HG02763 (cell line): ENCODE results near the gene DNMBP.

Source experiments
- ATAC-seq: cut with Tn5 transposase; IDR thresholded peaks from one replicate; pipeline ENCODE4 v1.9.1; 2021; ENCODE audit warnings: mild to moderate bottlenecking, moderate library complexity; ENCODE audit not compliant: unreplicated experiment

Gene DNMBP, protein sequence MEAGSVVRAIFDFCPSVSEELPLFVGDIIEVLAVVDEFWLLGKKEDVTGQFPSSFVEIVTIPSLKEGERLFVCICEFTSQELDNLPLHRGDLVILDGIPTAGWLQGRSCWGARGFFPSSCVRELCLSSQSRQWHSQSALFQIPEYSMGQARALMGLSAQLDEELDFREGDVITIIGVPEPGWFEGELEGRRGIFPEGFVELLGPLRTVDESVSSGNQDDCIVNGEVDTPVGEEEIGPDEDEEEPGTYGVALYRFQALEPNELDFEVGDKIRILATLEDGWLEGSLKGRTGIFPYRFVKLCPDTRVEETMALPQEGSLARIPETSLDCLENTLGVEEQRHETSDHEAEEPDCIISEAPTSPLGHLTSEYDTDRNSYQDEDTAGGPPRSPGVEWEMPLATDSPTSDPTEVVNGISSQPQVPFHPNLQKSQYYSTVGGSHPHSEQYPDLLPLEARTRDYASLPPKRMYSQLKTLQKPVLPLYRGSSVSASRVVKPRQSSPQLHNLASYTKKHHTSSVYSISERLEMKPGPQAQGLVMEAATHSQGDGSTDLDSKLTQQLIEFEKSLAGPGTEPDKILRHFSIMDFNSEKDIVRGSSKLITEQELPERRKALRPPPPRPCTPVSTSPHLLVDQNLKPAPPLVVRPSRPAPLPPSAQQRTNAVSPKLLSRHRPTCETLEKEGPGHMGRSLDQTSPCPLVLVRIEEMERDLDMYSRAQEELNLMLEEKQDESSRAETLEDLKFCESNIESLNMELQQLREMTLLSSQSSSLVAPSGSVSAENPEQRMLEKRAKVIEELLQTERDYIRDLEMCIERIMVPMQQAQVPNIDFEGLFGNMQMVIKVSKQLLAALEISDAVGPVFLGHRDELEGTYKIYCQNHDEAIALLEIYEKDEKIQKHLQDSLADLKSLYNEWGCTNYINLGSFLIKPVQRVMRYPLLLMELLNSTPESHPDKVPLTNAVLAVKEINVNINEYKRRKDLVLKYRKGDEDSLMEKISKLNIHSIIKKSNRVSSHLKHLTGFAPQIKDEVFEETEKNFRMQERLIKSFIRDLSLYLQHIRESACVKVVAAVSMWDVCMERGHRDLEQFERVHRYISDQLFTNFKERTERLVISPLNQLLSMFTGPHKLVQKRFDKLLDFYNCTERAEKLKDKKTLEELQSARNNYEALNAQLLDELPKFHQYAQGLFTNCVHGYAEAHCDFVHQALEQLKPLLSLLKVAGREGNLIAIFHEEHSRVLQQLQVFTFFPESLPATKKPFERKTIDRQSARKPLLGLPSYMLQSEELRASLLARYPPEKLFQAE (N-terminal part only)

DNA sequence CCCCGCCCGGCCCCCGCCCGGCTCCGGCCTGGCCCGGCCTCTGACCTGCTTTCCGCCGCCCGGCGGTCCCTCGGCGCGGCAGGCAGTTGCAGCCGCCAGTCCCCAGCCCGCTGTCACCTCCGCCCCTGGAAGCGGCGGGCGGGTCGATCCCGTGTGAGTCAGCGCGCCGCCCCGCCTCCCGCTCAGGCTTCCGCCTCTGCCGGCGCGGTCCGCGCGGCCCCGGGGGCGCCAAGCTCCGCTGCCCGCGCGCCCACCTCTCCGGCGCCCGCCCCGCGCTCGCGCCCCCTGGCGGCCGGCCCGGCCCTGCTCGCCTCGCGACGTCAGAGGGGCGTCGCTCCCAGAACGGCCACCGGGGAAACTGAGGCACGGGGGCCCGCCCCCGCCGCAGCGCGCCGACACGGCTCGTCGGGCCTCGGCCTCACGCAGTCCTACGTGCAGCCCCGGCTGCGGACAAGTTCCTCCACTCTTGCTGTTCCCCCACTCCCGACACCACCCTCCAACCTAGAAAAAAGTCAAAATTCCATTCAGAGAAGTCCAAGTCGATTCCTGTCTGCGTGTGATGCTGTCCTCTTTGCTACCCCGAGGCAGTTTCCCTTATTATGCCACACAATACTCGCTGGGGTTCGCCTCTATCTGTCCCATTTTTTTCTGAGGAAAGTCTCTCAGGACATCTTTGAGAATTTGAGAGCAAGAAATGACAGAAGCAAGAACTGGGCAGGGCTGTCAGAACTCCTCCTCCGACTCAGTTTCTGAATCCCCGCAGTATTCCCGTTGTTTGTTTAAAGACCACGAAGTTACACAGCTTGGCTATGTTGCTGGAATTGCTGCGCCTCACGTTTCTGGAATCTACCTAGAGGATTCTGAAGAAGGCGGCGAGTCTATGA lies at the start of gene DNMBP:
DNMBP (minus strand) TSS at position 155 of the 884 bp plus-strand sequence. CDS start 37,823 bp downstream, outside the sequence.
- peak; percentile 69 for ATAC-seq

DNA sequence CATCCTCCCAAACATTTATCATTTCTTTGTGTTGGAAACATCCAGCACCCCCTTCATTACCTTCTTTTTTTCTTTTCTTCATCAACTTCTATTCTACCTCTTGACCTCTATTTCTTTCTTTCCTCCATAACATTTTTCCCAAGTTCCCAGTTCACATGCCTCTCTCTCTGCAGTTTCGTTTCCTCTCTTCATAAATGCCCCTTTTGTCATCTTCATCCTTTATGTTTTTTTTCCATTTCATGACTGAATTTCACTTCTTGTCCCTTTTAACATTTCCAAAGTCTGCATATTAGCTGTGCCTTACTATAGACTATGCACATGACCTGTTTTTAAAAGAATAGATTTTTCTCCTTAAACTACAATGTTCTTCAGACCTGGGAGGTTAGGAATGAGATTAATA lies 48.2 kb upstream of the DNMBP start:
- ATAC-seq: no peak

DNA sequence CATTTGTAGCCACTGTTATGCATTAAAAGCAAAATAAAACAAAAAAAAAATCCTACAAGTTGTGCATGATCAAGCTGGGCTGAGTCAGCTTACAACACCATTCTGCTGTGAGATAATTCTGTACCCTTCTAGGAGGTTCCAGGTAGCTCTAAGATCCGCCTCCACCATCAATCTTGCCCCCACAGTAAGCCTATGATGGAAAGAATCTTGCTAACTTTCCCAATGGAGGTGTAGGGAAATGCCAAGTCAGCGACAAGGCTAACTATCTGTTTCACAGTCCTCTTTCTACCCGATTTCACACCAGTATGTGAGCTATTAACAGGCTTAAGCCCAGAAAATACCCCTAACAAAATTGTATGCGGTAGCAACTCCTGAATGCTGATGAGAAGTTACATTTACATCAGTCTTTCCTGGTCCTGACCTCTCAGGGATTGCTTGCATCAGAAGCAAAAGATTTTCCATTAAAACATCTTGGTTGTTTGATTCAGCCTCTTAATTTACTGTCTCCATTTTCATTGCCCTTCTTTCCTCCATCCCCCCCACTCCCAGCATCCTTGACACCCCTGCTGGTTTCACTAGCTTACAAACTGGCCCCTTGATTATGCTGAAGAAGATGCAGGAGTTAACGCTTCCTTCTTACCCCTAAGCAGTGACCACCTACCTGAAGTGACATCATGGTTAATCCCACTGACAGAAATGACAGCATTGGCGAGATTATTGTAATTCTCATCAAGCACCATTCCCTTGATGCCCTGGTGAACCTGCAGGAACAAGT lies 44.1 kb upstream of the DNMBP start:
- ATAC-seq: no peak

DNA sequence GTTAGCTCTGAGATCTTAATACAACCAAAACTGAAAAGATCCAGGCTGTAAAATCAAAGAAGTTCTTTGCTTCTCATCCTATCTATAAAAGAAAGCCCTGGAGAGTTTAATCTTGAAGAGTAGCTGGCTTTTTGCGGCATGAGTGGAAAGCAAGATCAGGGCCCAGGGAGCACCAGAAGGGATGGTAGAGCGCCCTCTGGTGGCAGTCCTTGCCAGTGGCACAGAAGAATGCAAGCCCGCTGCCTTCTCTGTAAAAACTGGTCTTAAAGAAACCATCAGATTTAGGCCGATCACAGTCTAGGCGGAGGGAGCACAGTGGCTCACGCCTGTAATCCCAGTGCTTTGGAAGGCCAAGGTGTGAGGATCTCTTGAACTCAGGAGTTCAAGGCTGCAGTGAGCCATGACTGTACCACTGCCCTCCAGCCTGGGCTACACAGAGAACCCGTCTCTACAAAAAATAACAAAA lies 36.3 kb upstream of the DNMBP start:
- ATAC-seq: no peak

DNA sequence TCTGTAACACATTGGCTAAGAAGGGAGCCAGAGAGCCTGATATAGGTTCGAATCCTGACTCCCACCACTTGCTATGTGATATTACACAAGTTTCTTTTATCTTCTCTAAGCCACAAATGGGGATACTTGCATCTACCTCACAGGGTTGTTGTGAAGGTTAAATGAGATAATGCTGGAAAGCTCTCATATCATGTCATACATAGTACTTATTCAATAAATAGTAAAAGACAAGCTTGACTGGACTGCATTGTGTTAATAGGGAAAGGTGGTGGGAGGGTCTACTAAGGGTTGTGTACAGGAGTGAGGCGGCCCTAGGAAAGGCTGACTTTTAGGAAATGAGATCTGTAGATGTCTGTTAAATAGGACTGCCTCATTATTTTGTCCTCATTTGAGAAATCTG lies 35.8 kb upstream of the DNMBP start:
- no peak for ATAC-seq

DNA sequence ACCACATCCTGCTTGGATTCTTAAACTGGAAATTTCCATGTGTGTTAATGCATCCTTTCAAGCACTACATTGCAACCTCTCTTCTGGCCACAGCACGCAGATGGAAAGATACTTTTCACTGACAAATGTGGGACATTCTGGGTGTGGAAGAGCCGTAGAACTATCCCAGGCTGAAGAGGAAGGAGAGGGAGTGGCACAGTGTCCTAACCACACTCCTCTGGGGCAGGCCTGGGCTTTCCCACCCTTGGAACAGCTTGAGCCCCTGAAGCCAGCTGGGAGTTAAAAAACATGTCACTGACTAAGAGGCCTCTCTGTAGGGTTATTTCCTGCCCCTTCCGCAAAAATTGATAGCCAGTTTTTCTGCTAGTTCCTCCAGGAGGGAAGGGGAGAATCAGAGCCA lies 34.0 kb upstream of the DNMBP start:
- ATAC-seq: no peak

DNA sequence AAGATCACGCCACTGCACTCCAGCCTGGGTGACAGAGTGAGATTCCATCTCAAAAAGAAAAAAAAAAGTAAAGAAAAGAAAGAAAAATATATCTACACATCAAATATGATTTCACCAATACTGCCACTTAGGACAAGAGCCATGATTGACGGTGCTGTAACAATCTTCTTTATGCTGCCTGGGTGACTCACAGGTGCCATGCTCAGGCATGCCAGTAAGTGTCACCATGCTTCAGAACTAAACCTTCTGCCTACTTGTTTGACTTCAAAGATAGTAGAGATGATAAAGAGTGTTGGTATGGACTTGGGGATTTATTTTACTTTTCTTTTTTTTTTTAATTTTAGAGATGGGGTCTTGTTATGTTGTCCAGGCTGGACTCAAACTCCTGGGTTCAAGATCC lies 33.6 kb upstream of the DNMBP start:
- ATAC-seq: no peak

DNA sequence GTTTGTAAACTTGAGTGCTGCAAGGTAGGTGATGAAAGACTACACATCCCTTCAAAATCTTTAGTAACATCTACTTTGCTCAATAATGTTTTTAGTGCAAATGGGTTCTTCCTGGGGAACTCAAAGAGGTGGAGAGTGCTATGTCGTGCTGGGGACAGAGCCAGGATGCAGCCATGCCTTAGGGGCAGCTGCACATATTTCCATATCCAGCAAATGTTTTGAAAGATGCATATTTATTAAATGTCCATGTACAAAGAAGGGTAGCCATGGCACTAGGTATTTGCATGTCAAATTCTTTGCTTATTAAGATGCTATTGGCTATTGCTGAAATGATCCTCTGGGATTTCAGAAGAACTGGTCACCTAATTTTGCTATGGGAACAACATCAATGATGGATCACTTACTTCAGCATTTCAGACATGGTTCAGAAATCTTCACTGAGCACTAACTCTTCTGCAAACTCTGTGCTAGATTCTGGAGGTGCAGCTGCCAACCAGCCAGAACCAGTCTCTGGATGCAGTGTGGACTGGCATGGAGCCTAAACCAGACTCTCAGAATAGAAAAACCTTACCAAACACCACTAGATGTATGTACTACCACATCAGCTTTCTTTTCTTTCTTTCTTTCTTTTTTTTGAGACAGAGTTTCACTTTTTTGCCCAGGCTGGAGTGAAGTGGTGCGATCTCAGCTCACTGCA lies 31.7 kb upstream of the DNMBP start:
- no peak for ATAC-seq

DNA sequence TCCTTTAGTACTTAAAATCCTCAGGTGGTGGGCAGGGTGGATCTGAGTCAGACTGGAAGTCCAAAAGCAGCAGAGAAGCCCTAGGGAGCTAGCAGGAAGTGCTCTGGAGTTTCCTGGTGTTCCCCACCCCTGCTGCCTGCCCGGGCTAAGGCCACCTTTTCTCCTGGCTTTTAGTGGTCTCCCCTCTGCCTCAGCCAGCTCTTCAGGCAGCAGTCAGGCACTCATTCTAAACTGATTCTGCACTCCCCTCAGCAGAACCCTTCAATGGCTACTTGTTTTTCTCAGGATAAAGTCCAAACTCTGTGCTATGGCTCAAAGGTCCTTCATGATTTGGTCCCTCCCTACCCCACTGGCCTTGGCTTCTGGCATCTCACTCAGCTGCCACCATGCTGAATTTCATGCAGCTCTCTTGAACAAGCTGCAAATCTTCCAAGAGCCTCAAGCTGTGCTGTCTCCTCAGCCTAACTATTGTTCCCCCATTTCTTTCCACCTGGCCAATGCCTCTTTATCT lies 28.9 kb upstream of the DNMBP start:
- ATAC-seq: no peak

DNA sequence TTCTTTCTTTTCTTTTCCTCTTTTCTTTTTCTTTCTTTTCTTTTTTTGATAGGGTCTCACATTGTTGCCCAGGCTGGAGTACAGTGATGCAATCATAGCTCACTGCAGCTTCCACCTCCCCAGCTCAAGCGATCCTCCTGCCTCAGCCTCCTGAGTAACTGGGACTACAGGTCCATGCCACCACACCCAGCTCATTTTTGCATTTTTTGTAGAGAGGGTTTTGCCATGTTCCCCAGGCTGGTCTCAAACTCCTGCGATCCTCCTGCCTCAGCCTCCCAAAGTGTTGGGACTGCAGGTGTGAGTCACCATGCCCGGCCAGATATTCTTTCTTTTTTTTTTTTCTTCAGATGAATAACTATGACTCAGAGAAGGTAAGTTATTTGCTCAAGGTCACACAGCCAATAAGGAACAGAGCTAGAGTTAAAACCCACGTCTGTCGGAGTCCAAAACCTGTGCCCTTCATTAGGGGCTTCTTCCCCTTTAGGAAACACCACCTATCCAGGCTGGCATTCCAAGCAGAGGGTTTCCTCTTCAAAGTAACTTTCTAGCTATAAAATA lies 28.1 kb upstream of the DNMBP start:
- no peak for ATAC-seq

DNA sequence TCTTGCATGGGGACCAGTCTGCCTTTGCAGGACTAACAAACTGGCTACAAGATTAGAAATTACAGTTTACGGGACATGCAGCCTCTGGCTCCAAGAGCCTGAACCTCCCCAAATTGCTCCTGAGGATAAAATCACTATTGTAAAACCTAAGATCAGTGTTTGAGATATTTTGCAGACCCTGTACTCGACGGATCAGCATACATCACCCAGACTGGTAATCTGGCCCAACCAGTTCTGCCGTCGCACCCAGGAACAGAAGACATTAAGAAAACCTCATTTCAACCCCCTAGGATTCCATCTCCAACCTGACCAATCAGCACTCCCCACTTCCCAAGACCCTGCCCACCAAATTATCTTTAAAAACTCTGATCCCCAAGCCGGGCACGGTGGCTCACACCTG lies 27.1 kb upstream of the DNMBP start:
- ATAC-seq: no peak

DNA sequence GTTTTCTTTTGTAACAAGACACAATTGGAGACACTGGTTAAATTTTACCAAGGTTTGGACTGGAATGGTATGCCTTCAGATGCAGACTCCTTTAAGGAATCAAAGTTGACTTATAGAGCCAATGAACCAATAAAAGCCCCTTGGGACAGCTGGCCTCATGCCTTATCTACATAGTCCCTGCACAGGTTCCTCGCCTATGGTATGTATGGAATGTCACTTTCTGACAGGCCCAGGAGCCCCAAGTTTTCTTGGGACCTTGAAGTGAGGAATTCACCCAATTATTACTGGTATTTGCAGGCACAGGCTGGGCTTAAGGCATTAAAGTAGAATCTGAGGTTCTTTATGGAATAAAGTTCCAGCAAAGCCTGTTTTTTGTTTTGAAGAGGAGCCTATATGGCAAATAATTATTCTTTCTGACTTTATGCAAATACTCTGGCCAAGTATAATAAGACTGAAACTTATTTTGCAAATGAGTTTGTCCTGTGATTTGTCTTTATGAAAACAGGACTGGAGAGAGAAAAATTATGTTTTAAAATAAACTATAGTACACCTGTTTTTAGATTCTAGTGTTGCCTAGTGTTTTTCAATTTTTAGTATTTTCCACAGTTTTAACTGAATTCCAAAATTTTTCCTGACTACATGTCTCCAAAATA lies 24.1 kb upstream of the DNMBP start:
- ATAC-seq: no peak

DNA sequence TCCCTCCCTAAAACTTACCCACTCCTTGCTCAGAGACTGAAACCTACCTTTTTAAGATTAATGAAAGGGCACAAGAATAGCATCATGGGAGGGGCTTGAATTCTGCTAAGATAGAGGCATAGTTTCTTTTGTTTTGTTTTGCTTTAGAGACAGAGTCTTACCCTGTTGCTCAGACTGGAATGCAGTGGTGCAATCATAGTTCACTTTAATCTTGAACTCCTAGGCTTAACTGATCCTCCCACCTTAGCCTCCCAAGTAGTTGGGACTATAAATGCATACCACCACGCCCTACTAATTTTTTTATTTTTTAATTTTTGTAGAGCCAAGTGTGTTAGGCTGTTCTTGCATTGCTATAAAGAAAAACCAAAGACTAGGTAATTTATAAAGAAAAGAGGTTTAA lies 17.7 kb upstream of the DNMBP start:
- no peak for ATAC-seq

DNA sequence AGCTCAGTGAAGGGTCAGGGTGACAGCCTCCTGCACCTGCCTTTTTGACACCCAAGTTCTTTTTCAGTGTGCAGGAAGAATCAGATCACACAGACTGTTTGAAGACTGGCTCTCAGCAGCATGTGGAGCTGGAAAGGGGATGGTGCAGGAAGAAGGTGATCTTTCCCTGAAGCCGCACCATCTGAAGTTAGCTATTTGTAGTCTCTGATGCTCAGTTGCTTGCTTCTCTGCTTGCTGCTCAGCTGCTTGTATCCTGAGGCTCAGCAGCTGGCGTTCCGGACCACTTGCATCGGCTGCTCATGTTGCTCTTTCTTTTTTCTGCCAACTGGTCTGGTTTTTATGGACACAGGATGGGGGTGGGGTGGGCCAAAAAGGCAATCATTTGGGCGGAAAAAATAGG lies 15.8 kb upstream of the DNMBP start:
- ATAC-seq: no peak

DNA sequence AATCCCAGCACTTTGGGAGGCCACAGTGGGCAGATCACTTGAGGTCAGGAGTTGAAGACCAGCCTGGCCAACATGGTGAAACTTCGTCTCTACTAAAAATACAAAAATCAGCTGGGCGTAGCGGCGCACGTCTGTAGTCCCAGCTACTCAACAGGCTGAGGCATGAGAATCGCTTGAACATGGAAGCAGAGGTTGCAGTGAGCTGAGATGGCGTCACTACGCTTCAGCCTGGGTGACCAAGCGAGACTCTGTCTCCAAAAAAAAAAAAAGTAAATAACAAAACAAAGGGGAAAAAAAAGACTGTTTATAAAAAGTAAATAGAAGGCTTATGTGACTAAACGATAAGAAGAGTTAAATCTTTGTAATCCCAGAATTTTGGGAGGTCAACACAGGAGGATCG lies 15.0 kb upstream of the DNMBP start:
- ATAC-seq: no peak

DNA sequence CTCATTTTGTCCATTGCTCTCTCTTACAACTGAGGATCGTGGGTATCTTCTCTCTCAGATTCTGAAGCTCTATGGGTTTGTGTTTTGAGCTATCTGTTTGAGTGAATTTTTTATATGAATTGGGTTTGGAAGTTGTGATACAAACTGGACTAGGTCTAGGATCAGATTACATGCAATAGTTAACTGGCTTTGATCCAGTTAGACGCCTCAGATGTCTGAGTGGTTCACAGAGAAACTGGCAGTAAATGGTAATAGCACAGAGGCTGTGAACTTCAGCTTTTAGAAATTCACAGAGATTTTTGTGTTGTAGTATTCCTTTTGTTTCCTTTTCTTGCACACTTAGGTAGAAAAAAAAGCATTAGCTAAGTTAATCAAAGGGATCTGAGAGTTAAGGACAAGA lies 12.7 kb upstream of the DNMBP start:
- ATAC-seq: no peak

DNA sequence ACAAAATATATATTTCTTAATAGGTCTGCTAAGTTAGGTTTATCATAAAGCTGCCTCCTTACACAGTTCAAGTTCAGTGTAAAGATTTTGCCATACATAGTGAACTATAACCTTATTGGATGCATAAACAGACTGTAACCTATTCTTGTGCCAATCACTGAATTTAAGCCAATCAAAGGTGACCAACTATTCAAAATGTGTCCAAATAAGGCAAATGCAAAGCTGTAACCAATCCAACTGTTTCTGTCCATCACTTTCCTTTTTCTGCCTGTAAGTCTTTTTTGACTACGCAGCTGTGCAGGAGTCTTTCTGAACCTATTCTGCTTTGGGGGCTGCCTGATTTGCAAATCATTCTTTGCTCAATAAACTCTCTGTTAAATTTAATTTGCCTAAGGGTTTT lies 11.6 kb upstream of the DNMBP start:
- no peak for ATAC-seq

DNA sequence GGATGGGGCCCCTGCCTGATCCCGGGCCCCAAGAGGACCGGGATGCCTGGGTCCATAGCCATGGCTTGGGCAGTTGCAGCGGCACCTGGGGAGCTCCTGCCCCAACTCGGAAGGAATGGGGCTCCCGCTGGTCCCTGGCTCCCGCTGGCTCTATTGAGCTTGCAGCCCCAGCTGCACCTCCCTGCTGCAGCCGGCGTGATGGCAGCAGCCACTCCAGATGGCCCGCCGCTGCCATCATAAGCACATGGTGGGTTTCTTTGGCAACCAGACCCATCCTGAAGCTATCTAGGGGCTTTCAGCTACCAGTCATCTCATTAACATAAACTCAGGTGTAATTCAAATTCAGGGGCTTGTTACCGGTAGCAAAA lies 11.1 kb upstream of the DNMBP start:
- ATAC-seq: no peak
